Adrenal gland (tissue), 12 donors: ENCODE data around the gene RNF41. TPM values are rescaled to one million over a fixed set of nuclear protein-coding genes. Genes with fewer than 3 reads are reported as not detected.
A peak's percentile ranks its signal among the peaks of the same experiment; 100 is the strongest.

Source experiments
- DNase-seq, 7 donors: peaks; one replicate each; pipeline ENCODE4 v3.0.0-alpha.2; 2019 to 2020
- H3K27ac ChIP-seq, 5 donors: fragments of 200-600 bp; sonication (generic) in 4 of 5; 1 replicate in 3 of 5; 2 replicates in 2 of 5; pipeline versions ENCODE4 v1.5.1 to v1.8.0; 2016 to 2020; ENCODE audit warnings: mild to moderate bottlenecking in 1 of 5
- H3K27me3 ChIP-seq: fragments of 200-600 bp; 2 replicates; pipeline ENCODE4 v1.8.0; 2021
- H3K36me3 ChIP-seq, 2 donors: fragments of 200-600 bp; replicated peaks in 1 of 2; 1 replicate in 1 of 2; 2 replicates in 1 of 2; pipeline versions ENCODE4 v1.5.1 to v1.8.0; 2018 to 2022
- H3K4me1 ChIP-seq, 2 donors: fragments of 200-600 bp; replicated peaks in 1 of 2; 1 replicate in 1 of 2; 2 replicates in 1 of 2; pipeline versions ENCODE4 v1.5.1 to v1.8.0; 2018 to 2021
- H3K4me3 ChIP-seq, 4 donors: fragments of 200-600 bp; sonication (generic) in 3 of 4; one replicate each; pipeline ENCODE4 v1.5.1; 2016 to 2018
- H3K9me3 ChIP-seq, 3 donors: fragments of 200-600 bp; sonication (generic) in 1 of 3; replicated peaks in 1 of 3; 1 replicate in 2 of 3; 2 replicates in 1 of 3; pipeline versions ENCODE4 v1.5.1 to v1.8.0; 2016 to 2021
- CTCF ChIP-seq, 6 experiments: fragments of 450-650 bp in 4 of 6; fragments of 200-600 bp in 2 of 6; sonication (generic) in 1 of 6; IDR thresholded peaks; 1 replicate in 5 of 6; 2 replicates in 1 of 6; pipeline versions ENCODE4 v1.5.1 to v1.8.0; 2016 to 2021; ENCODE audit warnings: antibody characterized with exemption in 6 of 6, mild to moderate bottlenecking in 2 of 6, moderate library complexity in 1 of 6
- POLR2A ChIP-seq, 2 donors: fragments of 450-650 bp; IDR thresholded peaks; one replicate each; pipeline ENCODE4 v1.6.1; 2017; ENCODE audit warnings: antibody characterized with exemption in 2 of 2, mild to moderate bottlenecking in 2 of 2, moderate library complexity in 1 of 2
- WGBS, 4 donors: extraction: QIAGEN DNeasy Blood & Tissue Kit in 2 of 4; methylation state at CpG; one replicate each; pipeline versions ENCODE4 v1.1.5 to v1.1.7; 2013 to 2017; 5-methylcytosine and 5-hydroxymethylcytosine counted together
- intact Hi-C, 2 donors: fragments of 100-400 bp; cut with DNase I; formaldehyde crosslinking; loops; one replicate each; pipeline versions ENCODE4 v1.14.1 to v1.15.0; 2022 to 2023
- polyA plus RNA-seq, 3 donors: library from polyadenylated mRNA; stranded (reverse); fragments of 200-250 nt in 2 of 3; fragments of 350-450 nt in 1 of 3; fragmentation: Illumina TruSeq in 1 of 3; extraction: RNeasy Lipid Tissue Mini Kit (QIAGEN cat#74804) in 1 of 3; gene quantifications; one replicate each; pipeline ENCODE4 v1.2.3, GENCODE V29; 2013 to 2014
- total RNA-seq, 9 donors: library from RNA; depleted of rRNA in 4 of 9; stranded (reverse); fragments of >200 nt in 4 of 9; fragments of 120-200 nt in 1 of 9; fragmentation: NEBNext Ultra II Directional in 1 of 9; extraction: Animal tissue kit (Norgen Biotek cat#: 25700) in 1 of 9; gene quantifications; one replicate each; pipeline versions ENCODE4 v1.1.0 to v1.2.4, GENCODE V29; 2013 to 2023
- donor health status: healthy with polysubstance abuse.
- donor health status: Bipolar disorder and iron deficiency.
- donor health status: DM: yes; HTN: yes; CAD: no.
- donor health status: DM: no; HTN: no; CAD: no.
- donor health status: DM: no; HTN: no; CAD: no.
- donor health status: DM: yes; HTN: yes; CAD: no.

Gene RNF41
- total and polyA plus RNA-seq, 12 donors, result 13.0 to 90.6 (median 50.8) TPM

- H3K4me3 ChIP-seq, result peak within 1 kb of the TSS in 3 of 4 donors; percentile 61 to 88 (median 86)
- H3K27me3 ChIP-seq, result no peaks in the 10 kb centered on the region
- peak; percentile 86 to 93 (median 90) for DNase-seq
- intact Hi-C loops, result loop anchor here (2.0 kb wide), 2 partner anchors 65 to 69 kb away; no protein-coding TSS in a partner anchor
- no peaks in the 10 kb centered on the region for H3K9me3 ChIP-seq
- TF ChIP-seq POLR2A (IDR thresholded peaks at IDR 0.05), result peak in 1 of 2 donors; percentile 60
- peak; percentile 43 to 91 (median 68) for TF ChIP-seq CTCF (IDR thresholded peaks at IDR 0.05)
- peaks cover 16 to 25% of the 10 kb centered on the region in 2 donors for H3K4me1 ChIP-seq
- peak within 1 kb of the TSS; percentile 66 to 92 (median 76) for H3K27ac ChIP-seq
- 0 to 1% (median 0%) methylated on average over 8 to 92 of the region's 93 CpGs for WGBS, 4 donors
- H3K36me3 ChIP-seq, result peaks cover 0 to 19% of the 10 kb centered on the region in 2 donors
Observed at GRCh38 chr12:56189099-56189917, 32.4 kb downstream of the RNF41 start, which contains the start of gene SMARCC2. Gene SMARCC2, minus strand, starts transcription at chr12:56189483. Its CDS starts 22 bp downstream, at chr12:56189461.

- Histone ChIP-seq H3K4me1 (peaks cover 16 to 25% of the 10 kb centered on the region in 2 donors), H3K9me3 (no peaks in the 10 kb centered on the region), H3K27ac (peak overlapping the region in 4 of 5 donors; percentile 40 to 92 (median 74)), H3K27me3 (no peaks in the 10 kb centered on the region), H3K4me3 (peak overlapping the region in 3 of 4 donors; percentile 36 to 88 (median 61)), H3K36me3 (peaks cover 0 to 25% of the 10 kb centered on the region in 2 donors)
- intact Hi-C loops, result loop anchor here (2.0 kb wide), 2 partner anchors 64 to 68 kb away; no protein-coding TSS in a partner anchor
- DNase-seq, result no peak
- WGBS, 4 donors, result 2 to 6% (median 3%) methylated on average over 4 to 17 of the region's 17 CpGs
- TF ChIP-seq CTCF (IDR thresholded peaks at IDR 0.05) (no peak), POLR2A (IDR thresholded peaks at IDR 0.05) (no peak)
Observed at GRCh38 chr12:56188778-56189098, 33.0 kb downstream of the RNF41 start.

- H3K36me3 ChIP-seq, result peaks cover 0 to 30% of the 10 kb centered on the region in 2 donors
- H3K4me3 ChIP-seq, result peak overlapping the region in 3 of 4 donors; percentile 36 to 88 (median 61)
- peak overlapping the region in 3 of 5 donors; percentile 74 to 92 (median 74) for H3K27ac ChIP-seq
- WGBS, 4 donors, result 8 to 12% (median 9%) methylated on average over 10 of the region's 10 CpGs
- H3K4me1 ChIP-seq, result peaks cover 16 to 25% of the 10 kb centered on the region in 2 donors
- intact Hi-C loops, result loop anchor here (2.0 kb wide), 2 partner anchors 63 to 67 kb away; no protein-coding TSS in a partner anchor
- TF ChIP-seq CTCF (IDR thresholded peaks at IDR 0.05) (no peak), POLR2A (IDR thresholded peaks at IDR 0.05) (no peak)
- no peaks in the 10 kb centered on the region for H3K9me3 ChIP-seq
- no peak for DNase-seq
- no peaks in the 10 kb centered on the region for H3K27me3 ChIP-seq
Observed at GRCh38 chr12:56188131-56188777, 33.5 kb downstream of the RNF41 start.

- TF ChIP-seq POLR2A (IDR thresholded peaks at IDR 0.05) (no peak), CTCF (IDR thresholded peaks at IDR 0.05) (no peak)
- Histone ChIP-seq H3K27me3 (no peaks in the 10 kb centered on the region), H3K36me3 (peaks cover 0 to 41% of the 10 kb centered on the region in 2 donors), H3K4me3 (no peak overlapping the region), H3K4me1 (peaks cover 16 to 25% of the 10 kb centered on the region in 2 donors), H3K9me3 (no peaks in the 10 kb centered on the region), H3K27ac (no peak overlapping the region)
- no peak for DNase-seq
- 39 to 68% (median 47%) methylated on average over 2 of the region's 2 CpGs for WGBS, 4 donors
- intact Hi-C loops, result no loop called here
Observed at GRCh38 chr12:56186957-56187356, 34.8 kb downstream of the RNF41 start.
